ENCODE results near the gene XRCC6. TPM values are rescaled to one million over a fixed set of nuclear protein-coding genes. Genes with fewer than 3 reads are reported as not detected.

XRCC6 gene
- total RNA-seq, 1 experiment from 2014 or later, result 203 TPM

GRCh38 chr22:41641854-41642253 lies 20.8 kb downstream of the XRCC6 start:
- ChIA-PET POLR2A (interaction anchor here (0.6 kb wide), 1 partner anchor 16 kb away, joined by 4 read pairs; no protein-coding TSS in a partner anchor), CTCF (interaction anchor here (1.2 kb wide), 1 partner anchor 9 kb away, joined by 3 read pairs; no protein-coding TSS in a partner anchor)
- no TSS peak for BruUV-seq (replicated peaks)
- no peak for DNase-seq (ENCODE audit: unreplicated experiment)
- Mint-ChIP-seq H3K27ac (ENCODE audit: low read depth, unreplicated experiment) (peak overlapping the region; percentile 11), H3K36me3 (ENCODE audit: insufficient read depth, unreplicated experiment) (peaks cover 99% of the 10 kb centered on the region), H3K9me3 (ENCODE audit: unreplicated experiment) (no peaks in the 10 kb centered on the region), H3K4me3 (ENCODE audit: unreplicated experiment) (no peak overlapping the region), H3K27me3 (ENCODE audit: insufficient read depth, unreplicated experiment) (no peaks in the 10 kb centered on the region), H3K4me1 (ENCODE audit: insufficient read depth, unreplicated experiment) (peaks cover 7% of the 10 kb centered on the region)
- intact Hi-C loops (cut with micrococcal nuclease), result no loop called here
- TF ChIP-seq CTCF (IDR thresholded peaks at IDR 0.05; ENCODE audit: unreplicated experiment), result no peak

GRCh38 chr22:41642331-41643110 lies 21.4 kb downstream of the XRCC6 start:
- no peak for TF ChIP-seq CTCF (IDR thresholded peaks at IDR 0.05; ENCODE audit: unreplicated experiment)
- intact Hi-C loops (cut with micrococcal nuclease), result no loop called here
- Mint-ChIP-seq H3K4me1 (ENCODE audit: insufficient read depth, unreplicated experiment) (peaks cover 7% of the 10 kb centered on the region), H3K9me3 (ENCODE audit: unreplicated experiment) (no peaks in the 10 kb centered on the region), H3K27ac (ENCODE audit: low read depth, unreplicated experiment) (peak overlapping the region; percentile 5), H3K36me3 (ENCODE audit: insufficient read depth, unreplicated experiment) (peaks cover 99% of the 10 kb centered on the region), H3K4me3 (ENCODE audit: unreplicated experiment) (no peak overlapping the region), H3K27me3 (ENCODE audit: insufficient read depth, unreplicated experiment) (no peaks in the 10 kb centered on the region)
- DNase-seq (ENCODE audit: unreplicated experiment), result no peak
- ChIA-PET POLR2A (interaction anchor here (0.6 to 1.7 kb wide), 4 partner anchors 15 to 21 kb away, joined by 3 to 8 read pairs (median 4); partner anchors contain the start of genes DESI1 and XRCC6), CTCF (interaction anchor here (1.2 kb wide), 1 partner anchor 9 kb away, joined by 3 read pairs; no protein-coding TSS in a partner anchor)
- no TSS peak for BruUV-seq (replicated peaks)

DNA sequence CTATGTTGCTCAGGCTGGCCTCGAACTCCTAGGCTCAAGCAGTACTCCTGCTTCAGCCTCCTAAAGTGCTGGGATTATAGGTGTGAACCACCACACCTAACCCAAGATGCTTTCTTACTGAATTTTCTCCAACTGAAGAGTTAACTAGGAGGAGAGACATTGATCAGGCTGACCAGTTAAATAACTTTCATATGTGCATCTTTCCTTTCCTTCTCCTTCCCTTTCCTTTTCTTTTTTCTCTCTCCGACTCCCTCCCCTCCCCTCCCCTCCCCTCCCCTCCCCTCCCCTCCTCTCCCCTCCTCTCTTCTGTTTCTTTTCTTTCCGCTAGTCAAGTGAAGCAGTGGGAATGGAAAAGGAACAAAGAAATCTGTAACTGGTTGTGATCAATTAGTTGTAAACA lies 26.7 kb downstream of the XRCC6 start:
- H3K27ac Mint-ChIP-seq (ENCODE audit: low read depth, unreplicated experiment), result no peak overlapping the region
- H3K4me1 Mint-ChIP-seq (ENCODE audit: insufficient read depth, unreplicated experiment), result no peaks in the 10 kb centered on the region
- H3K27me3 Mint-ChIP-seq (ENCODE audit: insufficient read depth, unreplicated experiment), result no peaks in the 10 kb centered on the region
- no peaks in the 10 kb centered on the region for H3K9me3 Mint-ChIP-seq (ENCODE audit: unreplicated experiment)
- H3K36me3 Mint-ChIP-seq (ENCODE audit: insufficient read depth, unreplicated experiment), result peaks cover 96% of the 10 kb centered on the region
- intact Hi-C loops (cut with micrococcal nuclease), result no loop called here
- ChIA-PET CTCF (no interaction called here), POLR2A (no interaction called here)
- no TSS peak for BruUV-seq (replicated peaks)
- TF ChIP-seq CTCF (IDR thresholded peaks at IDR 0.05; ENCODE audit: unreplicated experiment), result no peak
- no peak for DNase-seq (ENCODE audit: unreplicated experiment)
- H3K4me3 Mint-ChIP-seq (ENCODE audit: unreplicated experiment), result no peak overlapping the region

DNA sequence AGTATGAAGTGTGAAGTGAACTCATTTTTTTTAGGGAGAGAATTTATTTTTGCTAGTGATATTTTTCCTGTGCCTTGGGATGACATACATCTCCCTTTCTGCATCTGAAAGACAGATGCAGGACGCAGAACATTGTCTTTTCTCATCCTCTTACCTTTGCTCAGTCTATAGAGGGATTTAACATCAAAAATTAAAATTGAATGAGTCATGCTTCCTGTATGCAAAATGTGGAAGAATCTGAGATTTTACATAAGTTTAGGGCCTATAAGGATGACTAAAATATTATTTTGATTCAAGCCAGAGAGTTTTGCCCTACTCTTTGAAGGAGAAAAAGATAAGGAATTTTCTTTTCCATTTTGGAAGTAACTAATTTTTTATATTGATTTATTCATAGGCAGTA lies 27.3 kb downstream of the XRCC6 start:
- DNase-seq (ENCODE audit: unreplicated experiment), result no peak
- H3K27ac Mint-ChIP-seq (ENCODE audit: low read depth, unreplicated experiment), result no peak overlapping the region
- peaks cover 96% of the 10 kb centered on the region for H3K36me3 Mint-ChIP-seq (ENCODE audit: insufficient read depth, unreplicated experiment)
- no peaks in the 10 kb centered on the region for H3K9me3 Mint-ChIP-seq (ENCODE audit: unreplicated experiment)
- BruUV-seq (replicated peaks), result TSS peak; percentile 29
- POLR2A ChIA-PET, result interaction anchor here (0.9 kb wide), 1 partner anchor 16 kb away, joined by 5 read pairs; no protein-coding TSS in a partner anchor
- CTCF ChIA-PET, result interaction anchor here (0.6 to 1.2 kb wide), 2 partner anchors 18 to 246 kb away, joined by 3 read pairs; no protein-coding TSS in a partner anchor
- TF ChIP-seq CTCF (IDR thresholded peaks at IDR 0.05; ENCODE audit: unreplicated experiment), result no peak
- intact Hi-C loops (cut with micrococcal nuclease), result no loop called here
- no peaks in the 10 kb centered on the region for H3K4me1 Mint-ChIP-seq (ENCODE audit: insufficient read depth, unreplicated experiment)
- no peaks in the 10 kb centered on the region for H3K27me3 Mint-ChIP-seq (ENCODE audit: insufficient read depth, unreplicated experiment)
- H3K4me3 Mint-ChIP-seq (ENCODE audit: unreplicated experiment), result no peak overlapping the region
